Eye (tissue), 1 donor: ENCODE measurements around the gene LOXL4.
A peak's percentile ranks its signal among the peaks of the same experiment; 100 is the strongest.

Experiments used
- DNase-seq: peaks from one replicate; pipeline ENCODE4 v3.0.0-alpha.2; 2015

Gene LOXL4

DNA sequence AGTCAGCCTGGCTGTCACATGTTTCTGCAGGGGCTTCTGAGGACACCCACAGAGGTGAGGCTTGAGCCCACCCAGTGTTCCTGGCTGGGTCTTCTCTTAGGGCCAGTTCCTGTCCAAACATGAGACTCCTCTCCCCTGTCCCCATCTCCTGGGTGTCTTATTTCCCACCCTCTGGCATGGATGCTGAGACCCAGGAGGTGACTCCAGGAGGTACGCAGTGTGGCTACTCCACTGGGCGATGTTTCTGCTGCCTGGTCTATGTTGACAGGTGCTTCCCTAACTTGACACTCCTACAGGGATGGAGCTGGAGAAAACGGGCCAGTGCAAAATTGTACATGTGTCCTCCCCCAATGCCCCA, 26.3 kb upstream of the LOXL4 start:
- DNase-seq = no peak

DNA sequence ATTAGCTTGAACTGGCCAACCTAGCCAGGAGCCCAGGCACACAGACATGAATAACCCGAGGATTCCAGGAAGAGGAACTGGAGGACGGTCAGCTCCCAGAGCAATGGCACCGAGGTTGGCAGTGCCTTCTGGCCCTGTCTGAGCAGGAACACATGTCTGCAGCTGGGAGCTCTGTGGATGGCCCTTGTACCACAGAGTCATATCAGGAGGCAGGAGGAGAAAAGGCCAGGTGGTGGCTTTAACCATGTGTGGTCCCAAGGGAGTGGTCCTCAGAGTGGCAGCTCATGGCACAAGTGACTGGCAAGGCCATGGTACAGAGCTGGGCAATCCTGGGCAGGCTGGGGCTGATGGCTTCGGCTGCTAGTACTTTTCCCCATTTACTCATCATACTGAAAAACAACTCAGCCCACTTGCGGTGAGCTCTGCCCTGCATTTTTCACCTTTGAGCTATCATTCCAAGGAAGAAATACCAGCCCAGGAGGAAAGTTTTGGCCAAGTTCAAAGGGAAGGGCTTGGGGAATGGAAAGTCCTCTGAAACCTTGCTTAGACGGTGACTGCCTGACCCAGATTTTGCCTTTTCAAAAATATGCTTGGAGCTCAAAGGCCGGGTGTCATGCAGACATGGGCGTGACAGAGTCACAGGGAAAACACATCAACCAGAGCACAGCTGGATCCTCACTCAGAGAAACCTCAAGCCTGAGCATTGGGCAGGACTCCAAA, 25.7 kb upstream of the LOXL4 start:
- DNase-seq = peak; percentile 24

DNA sequence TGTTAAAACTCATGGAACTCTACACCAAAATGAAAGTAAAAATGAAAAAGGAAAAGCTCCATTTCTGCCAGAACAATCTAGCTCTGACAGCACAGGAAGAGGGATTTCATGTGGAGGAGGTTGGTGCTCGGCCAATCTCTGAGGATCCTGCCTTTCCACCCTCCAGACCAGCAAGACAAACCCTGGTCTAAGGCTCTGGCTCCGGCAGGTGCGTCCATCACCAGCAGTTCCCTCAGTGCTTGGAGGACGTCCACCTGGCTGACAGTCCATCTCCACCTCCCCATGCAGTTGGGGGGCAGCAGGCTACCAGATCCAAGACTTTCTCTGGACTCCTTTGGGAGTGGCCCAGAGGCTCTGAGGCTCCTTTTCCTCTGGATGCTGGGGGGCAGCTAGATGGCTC, 25.0 kb upstream of the LOXL4 start:
- no peak for DNase-seq

DNA sequence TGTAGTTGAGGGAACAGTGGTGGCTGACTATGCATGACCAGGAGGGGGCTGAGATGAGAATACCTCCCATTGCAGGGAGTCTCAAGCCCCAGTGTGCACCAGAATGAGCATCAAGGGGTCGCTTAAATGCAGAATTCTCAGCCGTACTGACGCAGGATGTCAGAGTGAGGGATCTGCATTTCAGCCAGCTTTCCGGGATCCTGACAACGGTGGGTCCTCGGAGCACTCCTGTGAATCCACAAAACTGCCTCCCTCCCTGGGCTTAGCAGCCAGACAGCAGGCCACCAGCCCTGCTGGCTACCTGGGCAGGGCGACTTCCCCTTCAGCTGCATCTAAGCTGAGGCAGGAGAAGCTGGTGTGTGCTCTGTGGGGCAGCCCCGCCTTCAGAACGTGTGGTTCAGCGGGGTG, 21.8 kb upstream of the LOXL4 start:
- DNase-seq = no peak

DNA sequence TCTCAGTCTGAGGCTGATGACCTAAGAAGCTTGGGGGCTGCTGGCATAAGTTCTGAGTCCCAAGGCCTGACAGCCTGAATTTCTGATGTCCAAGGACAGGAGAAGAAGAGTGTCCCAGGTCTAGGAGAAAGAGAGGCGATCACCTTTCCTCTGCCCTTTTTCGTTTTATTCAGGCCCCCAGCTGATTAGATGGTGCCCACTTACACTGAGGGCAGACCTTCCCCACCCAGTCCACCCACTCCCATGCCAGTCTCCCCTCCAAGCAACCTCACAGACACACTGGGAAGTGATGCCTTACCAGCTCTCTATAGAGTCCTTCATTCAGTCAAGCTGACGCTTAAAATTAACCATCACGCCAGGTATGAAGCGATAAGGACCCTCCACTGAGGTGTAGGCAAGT, 19.3 kb upstream of the LOXL4 start:
- no peak for DNase-seq

DNA sequence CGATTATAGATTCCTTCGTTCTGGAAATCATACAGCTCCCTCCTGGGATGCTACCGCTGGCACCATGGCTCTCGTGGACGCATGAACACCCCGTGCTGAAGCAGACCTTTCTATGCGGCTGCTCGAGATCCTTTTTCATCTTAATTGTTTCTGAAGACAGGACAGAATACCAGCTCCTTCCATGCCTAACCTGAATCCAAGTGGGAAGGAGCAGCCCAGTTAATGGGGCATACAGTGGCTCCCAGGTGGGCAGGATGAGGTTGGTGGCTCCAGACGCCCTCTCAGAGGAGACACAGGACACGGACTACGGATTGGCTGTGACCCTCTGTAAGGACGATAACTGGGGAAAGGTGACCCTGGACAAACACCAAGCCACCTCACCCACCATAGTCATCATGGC, 18.4 kb upstream of the LOXL4 start:
- no peak for DNase-seq

DNA sequence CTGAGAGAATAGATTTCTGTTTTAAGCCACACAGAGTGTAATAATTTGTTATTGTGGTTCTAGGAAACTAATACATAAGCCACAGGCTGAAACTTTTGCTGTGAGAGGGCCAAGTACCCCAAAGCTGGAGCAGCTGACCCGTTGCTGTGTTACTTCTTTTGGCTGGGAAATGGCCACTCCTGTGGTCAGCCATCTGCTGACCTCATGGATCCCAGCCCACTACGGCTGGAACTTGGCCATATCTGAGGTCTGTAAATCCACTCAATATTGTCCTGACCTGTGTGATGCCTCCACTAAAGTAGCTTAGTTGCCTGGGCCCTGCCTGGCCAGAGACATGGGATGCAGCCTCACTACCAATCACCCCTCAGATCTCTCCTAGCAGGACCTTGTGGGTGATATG, 17.4 kb upstream of the LOXL4 start:
- DNase-seq = no peak

DNA sequence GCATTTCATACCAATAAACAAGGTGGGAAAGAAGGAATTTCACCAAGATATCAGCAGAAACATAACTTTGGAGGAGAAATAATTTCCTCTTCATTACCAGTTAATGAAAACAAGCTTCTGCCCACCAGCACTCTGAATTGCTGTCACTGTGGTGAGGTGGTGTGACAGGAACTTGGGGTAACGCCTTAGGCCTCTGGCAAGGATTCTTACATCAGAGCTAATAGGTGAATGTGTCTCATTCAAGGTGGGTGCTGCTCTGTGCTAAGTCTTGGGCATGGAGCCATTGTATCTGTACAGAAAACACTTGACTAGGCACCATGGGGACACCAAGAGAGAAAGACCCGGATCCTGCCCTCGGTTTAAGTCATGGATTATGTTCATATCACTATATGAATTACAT, 8.3 kb upstream of the LOXL4 start:
- DNase-seq = no peak

DNA sequence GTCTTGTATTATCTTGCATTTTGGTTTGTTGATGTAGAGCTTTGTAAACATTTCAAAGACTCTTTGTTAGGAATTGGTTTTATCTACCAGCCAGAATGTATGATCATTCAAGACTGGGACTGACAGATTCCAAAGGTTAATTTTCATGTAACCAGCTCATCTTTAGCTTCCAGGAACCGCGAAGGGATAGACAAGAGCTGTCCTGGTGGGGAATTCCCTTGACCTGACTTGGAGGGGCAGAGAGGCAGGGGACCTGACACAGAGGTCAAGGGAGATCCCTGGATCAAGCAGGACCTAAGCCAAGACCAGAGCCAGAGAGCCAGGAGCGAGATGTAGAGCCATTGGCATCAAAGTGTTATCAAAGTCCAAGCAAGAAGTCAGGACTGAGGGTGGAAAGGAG, 6.6 kb upstream of the LOXL4 start:
- DNase-seq = no peak

DNA sequence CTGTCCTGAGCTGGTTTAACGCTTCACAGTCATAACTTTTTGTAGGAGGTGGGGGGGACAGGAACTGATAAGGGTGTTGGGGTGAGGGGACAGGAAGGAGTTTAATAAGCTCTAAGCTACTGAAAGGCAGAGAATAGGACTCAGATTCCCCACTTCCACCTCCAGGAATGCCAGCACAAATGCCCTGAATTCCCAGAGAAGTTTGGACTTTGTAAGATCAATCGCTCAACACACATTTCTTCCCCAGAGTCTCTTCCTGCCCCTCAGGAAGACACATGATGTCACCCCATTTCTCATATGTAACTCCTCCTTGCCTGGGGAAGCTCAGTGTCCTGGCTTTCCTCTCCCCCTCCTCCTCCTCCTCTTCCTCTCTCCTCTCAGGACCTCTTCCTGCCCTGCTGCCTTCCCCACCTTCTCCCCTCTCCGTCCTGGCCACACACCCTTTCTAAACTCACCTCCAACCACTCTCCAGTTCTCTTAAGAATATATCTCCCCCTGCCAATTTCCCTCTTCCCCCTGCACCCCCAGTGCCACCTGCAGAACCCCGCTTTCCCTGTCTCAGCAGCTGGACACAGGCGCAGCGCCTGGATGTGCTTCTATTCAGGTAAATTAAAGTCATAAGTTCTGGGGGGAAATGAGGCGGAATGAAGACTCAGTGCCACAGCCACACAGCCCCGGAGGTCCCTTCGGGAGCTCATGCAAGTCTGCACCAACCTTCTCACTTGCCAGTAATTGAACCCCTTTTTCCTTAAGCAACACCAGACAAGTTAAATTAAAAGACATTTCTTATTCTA, 5.3 kb upstream of the LOXL4 start:
- DNase-seq = no peak

DNA sequence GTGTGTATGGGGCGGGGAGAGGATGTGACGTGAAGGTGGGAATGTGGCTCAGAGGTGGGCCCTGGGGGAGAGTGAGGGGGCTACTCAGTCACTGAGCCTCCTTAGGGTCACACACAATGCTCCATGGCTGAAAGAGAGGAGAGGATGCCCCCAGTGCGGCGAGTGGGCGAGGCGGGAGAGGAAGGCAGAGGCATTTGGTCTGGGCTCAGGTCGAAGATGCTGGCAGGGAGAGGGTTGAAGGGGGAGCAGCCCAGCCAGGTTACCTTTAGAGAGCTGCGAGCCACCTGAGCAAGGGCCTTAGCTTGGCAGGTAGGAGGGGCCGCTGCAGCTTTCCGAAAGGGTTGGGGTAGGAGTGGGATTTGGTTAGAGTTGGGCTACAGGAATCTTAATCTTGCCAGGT, 4.7 kb upstream of the LOXL4 start:
- no peak for DNase-seq

DNA sequence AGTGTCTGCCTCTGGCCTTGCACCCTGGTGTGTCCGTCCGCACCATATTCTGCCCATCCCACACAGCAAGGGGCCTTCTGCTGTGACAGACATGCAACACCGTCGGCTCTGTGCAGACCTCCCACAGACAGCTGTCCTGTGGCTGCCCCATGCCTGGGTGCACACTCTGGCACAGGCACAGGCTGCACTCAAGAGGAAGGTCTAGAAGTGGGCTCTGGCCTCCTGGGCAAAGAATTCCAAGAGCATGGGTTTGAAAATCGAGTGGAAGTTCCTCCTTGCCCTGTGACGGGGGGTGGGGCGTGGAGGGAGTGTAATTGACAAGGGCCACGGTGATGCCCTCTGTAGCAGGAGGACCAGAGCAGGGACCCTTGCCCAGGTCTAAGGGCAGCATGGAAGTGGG, 4.3 kb upstream of the LOXL4 start:
- DNase-seq = no peak

DNA sequence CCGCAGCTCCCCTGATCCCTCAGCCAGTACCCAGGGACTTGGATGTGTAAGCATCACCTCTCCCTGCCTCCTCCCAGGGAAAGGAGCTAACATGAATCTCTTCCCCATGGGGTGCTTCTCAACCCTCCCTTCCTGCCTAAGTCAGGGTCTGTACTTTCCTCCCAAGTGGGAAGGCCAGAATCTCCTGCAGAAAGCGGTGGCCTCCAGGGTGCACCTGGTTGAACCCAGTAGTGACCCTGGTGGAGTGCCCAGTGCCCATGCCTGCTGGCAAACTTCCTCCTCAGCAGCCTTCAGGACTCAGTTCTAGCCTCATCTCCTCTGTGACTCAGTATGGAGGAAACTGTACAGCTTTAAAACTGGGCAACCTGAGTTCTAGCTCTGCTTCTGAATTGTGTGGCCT, 2.8 kb upstream of the LOXL4 start:
- DNase-seq = no peak

DNA sequence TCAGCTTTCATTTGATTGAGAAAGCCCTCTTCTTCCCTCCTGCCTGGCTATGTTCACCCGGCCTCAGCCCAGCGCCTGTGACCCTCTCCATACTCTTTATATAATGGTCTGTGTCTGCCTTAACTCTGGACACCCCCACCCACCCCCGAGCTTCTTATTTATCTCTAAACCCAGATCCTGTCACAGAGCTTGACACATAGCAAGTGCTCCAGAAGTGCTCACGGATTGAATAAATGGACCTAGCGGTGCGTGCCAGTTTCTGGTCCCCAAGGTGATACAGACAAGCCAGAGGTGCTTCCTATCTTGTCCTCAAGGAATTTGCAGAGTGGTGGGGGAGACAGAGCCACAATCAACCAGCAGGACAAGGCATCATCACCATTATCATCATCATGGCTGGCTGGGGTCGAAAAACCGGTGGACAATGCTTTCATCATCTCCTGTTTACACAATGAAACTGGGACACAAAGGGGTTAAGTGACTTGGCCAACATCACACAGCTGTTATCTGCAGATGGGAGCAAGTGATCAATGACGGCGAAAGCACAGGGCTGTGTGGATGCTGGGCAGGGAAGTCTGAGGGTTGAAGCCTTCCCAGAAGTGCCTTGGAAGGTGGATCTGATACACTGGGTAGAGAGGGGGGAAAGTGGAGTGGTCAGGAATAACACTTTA, 2.2 kb upstream of the LOXL4 start:
- DNase-seq = peak; percentile 77

DNA sequence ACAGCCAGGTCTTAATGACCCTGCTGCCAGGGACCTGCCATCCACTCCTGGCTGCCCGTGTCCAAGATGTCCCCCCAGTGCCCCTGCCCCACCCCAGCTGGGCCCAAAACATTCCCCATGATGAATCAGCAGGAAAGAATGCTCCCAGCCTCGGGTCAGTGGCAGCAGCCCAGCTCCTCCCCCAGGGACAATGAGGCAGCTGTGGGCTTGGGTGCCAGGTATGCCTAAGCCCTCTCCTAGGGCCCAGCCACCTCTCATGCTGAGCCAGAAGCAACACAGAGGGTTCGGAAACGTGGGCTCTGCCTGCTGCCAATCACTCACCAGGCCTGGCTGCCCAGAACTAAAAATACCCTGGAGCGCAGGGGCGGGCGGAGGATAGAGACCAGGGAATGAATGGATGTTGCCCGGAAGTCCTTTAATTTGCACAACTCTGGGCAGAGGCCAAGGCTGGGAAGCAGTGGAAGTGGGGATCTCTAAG, 1.5 kb upstream of the LOXL4 start:
- DNase-seq = peak; percentile 61

DNA sequence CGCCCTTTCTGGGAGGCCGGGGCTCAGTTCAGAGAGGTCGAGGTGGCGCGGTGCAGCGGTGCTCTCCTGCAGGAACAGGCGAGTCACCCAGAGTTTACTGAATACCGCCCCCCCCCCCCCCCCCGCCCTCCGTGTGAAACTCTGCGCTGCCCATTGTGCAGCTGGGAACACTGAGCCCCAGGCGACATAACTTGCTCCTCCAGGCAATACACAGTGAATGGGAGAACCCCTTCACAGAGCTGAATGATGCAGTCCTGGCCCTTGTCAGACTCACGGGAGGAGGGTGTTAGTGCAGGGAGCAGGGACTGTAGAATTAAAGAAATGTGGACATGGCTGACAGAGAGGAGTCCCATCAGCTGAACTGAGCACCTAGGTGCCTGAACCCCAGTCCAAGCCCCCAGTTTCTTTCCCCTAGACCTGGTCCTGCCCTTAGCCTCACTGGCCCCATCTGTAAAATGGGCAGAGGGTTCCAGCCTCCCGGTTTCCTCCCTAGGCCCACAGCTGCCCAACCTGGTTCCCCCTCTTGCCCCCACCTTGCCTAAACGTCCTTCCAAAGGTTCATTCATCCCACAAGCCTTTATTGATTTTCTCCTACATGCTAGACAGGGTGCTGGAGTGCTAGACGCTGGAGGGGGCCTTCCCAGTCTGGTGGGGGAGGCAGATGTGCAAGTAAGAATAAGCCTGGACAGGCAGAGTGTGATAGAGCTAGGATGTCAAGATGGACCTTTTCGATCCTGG, 869 bp upstream of the LOXL4 start:
- no peak for DNase-seq

DNA sequence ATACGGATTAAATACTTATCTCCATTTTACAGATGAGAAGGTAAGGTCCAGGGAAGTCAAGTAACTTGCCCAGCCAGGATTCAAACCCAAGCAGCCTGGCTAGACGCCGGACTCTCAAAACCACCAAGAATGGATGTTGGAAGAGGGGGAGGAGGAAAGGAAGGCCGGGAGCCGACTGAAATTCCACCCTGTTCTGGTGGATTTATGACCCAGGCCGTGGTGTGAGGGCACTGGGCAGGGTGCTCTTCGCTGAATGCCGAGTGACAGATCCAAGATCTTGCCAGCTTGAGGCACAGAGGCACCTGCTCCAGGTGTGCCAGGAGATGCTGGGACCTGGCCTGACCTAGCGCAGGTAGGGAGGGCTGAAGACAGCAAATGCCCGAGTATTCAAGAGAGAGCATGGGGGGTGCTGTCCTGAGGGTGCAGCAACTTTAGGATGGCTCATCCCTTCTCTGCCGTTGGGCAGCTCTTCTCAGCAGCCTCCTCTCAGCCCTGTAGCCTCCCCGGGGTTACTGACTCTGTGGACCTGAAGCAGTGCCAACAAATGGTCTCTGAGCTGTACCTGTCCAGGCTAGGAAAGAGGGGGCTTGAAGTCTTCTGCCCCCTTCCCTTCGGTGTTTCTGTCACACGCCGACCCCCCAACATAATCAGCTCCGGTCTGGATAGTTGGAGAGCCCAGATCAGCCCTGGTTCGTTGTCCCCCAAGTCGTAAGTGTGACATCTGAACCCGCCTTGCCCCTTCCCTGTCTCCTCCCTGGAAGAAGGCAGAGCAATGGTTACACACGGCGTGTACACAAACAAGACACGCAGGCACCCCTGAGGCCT, 713 bp downstream of the LOXL4 start:
- DNase-seq = no peak

DNA sequence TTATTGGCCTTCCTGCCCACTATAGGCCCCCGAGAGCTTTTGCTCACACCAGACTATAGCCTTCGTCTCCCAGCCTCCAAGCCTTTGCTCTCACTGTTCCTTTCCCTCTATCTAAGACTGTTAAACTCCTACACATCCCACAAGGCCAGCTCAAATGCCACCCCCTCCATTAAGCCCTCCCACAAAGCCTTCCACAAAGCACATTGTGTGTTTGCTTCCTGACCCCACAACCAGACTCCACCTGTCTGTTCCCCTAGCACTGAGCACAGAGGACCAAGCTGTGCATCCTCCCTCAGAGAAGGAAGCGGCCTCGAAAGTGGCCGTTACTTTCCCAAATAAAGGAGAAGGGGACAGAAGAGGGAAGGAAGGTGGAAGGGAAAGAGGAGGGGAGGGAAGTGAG, 1.3 kb downstream of the LOXL4 start:
- DNase-seq = no peak

DNA sequence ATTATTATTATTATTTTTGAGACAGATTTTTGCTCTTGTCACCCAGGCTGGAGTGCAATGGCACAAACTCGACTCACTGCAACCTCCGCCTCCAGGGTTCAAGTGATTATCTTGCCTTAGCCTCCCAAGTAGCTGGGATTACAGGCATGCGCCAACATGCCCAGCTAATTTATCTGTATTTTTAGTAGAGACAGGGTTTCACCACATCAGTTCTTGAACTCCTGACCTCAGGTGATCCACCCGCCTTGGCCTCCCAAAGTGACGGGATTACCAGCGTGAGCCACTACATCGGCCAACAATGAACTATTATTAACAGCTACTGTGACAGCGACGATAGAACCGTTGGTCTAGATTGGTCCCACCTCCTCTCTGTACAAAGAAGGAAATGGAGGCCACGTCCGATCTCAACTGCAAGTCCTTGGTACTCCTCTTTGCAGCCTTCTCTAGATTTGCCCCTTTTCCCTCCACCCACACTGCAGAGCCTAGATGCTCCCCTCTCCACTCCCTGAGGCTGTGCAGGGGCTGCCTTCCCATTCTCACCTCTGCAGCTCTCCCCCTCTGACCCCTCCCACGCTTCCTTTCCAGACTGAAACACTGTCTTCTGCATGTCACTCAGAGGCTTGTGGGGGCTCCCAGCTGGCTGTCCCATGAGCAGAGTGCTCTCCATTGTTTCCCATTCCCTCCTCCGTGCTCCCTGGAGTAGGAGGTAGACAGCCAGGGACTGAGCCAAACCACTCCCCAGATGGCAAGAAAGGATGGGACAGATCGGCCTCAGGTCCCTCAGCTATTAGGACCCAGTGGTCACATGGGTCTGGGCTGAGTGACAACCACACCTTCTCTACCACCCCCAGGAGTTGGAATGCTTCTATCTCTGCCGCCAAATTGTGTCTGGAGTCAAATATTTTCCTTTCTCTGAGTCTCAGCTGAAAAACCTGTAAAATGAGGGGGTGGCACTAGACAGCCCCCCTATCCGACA, 2.3 kb downstream of the LOXL4 start:
- DNase-seq = no peak

DNA sequence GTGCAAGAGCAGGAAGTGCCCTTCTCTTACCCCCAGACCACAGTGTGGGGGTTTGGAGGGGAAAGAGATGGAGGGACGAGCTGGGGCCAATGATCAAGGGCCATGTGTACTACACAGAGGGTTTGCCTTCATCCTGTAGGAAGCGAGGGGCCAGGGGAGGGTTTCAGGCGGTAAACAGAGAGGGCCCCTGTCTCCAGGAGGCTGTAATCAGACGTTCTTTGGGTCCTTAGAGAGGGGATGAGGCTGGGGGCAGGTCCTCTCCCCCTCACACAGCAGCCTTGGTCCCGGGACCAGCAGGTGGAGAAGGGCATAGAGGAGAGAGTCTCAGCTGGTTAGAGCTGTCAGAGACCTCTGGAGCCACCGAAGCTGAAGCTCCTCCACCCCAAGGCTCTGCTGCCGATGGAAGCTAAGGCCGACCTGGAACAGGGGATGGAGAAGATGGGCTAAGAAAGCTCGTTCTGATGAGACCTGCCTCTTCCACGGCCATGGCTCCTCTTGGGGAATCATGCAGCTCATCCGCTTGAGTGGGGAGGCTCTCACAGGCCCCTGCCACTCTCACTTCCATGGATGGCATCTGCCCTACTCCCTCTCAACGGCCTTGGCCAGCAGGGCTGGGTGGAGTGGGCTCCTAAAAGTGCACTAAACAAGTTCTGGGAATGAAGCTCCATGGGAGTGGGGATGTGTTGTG, 3.5 kb downstream of the LOXL4 start:
- DNase-seq = no peak

DNA sequence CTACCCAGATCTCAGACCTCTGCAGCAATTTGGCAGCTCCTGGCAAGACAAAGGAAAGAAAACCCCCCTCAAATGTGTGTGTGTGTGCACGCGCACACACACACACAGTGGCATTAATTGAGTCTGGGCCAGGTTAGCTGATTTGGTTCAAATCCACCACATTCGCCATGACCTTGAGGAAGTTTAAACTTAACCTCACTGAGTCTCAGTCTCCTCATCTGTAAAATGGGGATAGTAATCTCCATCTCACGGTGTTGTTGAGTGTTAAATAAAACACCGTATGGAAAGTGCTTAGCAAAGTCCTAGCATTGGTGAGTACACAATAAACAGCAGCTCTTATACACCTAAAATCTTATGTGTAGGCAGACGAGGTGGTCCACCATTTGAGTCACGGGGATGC, 4.9 kb downstream of the LOXL4 start:
- DNase-seq = no peak
